ENCODE data around the gene ITPRIPL2.

Gene ITPRIPL2

DNA sequence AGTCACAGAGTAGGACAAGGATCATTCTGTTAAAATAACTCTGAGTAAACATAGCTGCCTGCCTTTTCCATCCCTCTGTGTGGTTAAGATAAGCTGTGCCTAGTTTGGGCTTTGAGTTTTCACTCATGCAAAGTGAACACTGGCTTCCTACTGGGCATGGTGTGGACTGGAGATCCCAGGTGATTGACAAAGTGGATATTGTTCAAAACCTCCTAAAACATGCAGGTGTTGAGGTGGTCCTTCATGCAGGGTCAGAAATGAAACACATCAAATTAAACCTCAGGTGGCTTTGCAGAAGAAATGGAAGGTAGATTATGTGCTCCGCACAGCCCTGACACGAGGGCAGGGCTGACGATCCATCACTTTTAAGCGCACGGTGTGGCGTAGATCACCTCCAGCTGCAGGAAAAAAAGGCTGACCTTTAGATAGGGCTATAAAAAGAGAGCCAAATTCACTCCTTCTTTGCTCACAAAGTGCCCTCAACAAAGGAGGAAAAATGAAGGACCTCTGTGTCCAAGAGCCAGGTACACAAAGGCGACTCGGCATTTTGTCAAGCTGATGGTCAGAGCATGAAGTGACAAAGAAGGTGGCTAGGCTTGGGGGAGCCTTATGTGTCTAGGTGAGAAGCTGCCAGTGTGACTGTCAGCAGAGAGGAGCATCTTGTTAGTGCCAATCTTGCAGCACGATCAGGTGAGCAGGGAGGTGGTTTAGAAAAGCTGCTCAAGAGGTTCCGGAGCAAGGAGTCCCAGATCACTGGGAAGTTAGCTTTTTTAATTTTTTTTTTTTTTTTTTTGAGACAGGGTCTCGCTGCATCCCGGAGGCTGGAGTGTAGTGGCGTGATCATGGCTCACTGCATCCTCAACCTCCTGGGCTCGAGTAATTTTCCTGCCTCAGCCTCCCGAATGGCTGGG lies 19.9 kb upstream of the ITPRIPL2 start:
- DNase-seq: no peak

DNA sequence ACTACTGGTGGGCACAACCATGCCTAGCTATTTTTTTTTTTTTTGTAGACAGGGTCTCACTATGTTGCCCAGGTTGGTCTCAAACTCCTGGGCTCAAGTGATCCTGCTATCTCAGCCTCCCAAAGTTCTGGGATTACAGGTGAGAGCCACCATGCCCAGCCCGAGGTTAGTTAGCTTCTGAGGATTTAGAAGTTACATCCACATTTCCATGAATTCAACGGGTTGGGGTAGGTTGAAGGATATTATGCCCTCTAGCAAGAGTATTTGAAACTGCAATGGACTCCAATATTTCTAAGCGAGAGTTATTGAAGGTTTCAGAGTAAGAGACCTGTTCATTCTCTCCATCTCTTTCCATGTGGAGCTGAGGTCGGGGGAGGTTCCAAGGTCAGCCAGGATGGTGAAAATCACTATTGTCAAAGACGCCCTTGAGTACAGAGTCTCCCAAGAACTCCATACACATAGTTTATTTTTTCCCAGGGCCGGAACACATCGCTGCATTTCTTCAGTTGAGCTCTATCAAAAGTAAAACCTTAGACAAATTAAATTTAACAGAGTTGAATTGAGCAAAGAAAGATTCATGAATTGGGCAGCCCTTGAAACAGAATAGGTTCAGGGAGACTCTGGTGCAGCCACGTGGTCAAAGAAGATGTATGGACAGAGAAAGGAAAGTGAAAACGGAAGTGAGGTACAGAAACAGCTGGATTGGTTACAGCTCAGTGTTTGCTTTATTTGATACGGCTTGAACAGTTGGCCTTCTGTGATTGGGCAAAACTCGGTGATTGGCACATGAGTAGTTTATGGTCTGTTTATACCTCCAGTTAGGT lies 19.0 kb upstream of the ITPRIPL2 start:
- no peak for DNase-seq

DNA sequence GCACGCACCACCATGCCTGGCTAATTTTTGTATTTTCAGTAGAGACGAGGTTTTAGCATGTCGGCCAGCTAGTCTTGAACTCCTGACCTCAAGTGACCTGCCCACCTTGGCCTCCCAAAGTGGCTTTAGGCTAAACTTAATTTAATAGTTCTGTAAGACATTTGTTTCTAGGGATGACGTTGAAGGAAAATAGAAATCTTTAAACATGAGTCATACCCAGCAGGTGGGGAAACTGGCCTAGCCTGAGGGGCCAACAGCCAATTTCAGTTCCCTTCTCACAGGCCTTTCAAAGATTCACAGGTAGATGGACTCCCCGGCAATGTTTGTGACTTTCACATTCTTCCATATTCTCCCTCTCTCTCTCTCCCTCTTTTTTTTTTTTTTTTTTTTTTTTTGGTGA lies 18.1 kb upstream of the ITPRIPL2 start:
- no peak for DNase-seq

DNA sequence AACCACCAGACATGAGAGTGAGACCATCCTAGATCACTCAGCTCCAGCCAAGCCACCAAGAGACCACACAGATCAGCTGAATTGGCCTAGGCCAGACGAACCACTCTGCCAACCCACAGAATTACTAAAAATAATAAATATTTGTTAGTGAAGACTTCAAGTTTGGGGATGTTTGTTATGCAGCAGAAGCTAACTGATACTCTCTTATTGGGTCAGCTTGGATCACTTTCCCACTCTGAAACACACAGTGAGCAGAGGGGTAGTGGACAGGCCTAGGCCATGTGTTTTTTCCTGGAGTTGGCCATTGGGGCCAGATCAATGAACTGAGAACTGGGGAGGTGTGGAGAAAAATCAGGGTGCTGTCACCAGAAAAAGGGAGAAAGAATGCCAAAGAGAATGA lies 15.6 kb upstream of the ITPRIPL2 start:
- no peak for DNase-seq

DNA sequence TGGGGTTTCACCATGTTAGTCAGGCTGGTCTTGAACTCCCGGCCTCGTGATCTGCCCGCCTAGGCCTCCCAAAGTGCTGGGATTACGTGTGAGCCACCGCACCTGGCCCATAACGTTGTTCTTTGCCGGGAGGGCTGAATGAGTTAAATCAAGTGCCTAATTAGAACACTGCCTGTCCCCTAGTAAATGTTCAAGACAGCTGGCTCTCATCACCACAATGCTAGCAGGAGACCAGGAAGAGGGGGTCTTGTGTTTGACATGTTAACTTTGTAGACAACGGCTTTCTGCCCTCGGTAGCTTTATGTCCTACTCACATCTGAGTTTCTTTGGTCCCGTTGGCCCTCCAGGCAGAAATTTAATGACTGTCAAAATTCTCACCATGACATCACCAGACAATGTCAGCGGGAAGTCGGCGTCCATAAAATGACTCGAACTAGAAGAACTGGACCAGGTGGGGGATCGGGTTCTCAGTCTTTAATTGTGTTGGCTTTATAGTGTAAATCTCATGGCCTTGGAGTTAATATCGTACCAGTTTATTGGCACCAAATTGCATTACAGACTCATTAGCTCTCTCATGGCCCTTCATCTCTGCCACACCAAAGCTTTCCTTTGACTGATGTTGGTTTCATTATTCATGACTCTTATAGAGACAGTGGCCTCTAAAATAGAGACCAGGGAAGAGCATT lies 11.4 kb upstream of the ITPRIPL2 start:
- no peak for DNase-seq

DNA sequence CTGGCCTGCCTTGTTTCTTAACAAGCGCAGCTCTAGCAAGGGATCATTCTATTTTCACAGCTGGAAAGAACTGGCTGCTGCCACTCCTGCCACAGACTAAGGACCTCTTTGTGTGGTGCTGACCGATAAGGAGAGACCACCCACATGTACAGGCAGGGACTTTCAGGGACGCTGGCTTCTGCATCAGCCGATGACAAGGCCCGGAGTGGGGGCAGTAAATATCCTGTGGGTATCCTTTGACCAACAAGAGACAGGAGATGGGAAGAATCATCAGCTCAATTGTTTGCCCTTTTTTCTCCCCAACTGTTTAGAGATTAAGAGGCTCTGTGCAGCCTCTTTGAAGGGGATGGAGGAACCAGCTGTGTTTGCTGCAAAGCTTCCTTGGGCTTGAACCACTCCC lies 9.2 kb upstream of the ITPRIPL2 start:
- DNase-seq: no peak

DNA sequence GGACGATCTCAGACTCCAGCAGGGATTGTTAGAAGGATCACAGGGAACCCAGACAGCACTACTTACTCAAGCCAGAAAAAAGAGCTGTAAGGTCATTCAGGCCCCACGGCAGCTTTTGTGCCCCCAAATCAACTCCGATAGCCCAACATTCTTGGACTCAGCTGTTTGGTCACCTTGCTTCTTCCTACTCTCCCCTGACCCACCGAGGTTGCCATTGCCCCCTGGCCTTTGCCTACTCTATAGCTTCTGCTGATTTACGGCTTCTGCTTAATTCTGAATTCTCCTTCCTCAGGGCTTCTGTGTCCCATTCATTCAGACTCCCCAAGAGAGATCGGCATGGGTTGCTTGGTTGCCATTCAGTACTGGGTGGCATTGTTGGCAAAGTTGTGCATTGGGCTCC lies 8.6 kb upstream of the ITPRIPL2 start:
- DNase-seq: no peak

DNA sequence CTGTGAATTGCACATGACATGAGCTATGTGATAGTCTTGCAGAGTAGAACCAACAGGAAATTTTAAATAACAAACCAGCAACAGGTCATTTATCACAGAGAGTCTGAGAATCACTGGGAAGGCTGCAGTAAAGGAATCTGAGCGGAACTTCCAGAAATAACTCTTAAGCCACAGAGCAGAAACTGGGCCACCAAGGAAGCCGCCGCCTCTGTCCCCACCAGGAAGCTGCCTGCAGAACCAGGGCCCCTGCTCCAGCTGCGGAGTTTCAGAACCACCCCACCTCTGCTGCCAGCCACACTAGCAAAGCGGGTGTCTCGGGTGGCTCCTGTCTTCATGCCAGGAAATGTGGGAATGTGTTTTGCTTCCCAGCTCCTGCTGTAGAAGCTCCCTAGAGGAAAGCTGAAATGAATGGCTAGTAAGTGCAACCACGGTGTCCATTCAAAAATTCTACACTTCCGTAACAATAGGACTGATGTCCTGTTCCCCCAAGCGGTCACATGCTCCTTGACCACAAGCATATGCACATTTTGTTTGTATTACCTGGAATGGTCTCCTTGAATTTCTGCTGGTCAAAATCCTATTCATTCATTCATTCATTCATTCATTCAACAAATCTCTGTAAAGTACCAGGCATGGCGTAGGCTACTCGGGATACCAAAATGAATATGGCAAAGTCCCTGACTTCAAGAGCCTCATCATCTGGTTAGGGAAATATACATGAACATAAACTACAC lies 7.7 kb upstream of the ITPRIPL2 start:
- DNase-seq: no peak

DNA sequence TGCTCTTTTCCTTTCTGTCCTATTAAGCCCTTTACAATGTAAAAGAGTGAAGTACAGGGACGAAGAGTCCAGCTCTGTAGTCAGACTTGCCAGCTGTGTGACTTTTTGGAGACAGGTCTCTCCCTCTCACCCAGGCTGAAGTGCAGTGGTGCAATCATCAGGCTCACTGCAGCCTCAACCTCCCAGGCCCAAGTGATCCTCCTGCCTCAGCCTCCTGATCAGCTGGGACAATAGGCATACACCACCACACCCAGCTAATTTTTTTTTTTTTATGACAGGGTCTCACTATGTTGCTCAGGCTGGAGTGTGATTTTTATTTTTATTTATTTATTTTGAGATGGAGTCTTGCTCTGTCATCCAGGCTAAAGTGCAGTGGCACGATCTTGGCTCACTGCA lies 7.1 kb upstream of the ITPRIPL2 start:
- no peak for DNase-seq

DNA sequence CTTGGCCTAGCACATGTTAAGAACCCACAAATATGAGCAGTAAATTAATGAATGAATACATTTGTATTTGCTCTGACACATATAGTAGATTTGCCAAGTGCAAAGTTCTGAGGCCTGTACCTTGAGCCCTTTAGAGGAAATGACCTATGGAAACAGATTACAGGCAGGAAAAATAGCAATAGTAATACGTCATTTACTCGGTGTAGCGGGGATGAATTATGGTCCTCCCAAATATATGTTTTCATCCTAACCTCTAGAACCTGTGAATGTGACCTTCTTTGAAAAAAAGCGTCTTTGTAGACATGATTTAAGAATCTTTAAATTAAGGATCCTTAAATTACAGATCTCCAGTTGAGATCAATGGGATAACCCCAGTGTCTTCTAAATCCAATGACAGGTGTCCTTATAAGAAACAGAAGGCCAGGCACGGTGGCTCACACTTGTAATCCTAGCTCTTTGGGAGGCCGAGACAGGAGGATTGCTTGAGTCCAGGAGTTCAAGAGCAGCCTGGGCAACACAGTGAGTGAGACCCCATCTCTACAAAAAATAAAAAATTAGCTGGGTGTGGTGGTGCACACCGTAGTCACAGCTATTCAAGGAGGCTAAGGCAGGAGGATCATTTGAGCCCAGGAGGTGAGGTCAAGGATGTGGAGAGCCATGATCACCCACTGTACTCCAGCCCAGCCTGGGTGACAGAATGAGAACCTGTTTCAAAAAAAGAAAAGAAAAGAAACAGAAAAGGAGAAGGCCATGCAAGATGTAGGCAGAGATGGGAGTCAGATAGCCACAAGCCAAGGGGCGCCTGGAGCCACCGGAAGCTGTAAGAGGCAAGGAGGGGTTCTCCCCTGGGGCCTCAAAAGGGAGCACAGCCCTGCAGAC lies 5.1 kb upstream of the ITPRIPL2 start:
- no peak for DNase-seq

DNA sequence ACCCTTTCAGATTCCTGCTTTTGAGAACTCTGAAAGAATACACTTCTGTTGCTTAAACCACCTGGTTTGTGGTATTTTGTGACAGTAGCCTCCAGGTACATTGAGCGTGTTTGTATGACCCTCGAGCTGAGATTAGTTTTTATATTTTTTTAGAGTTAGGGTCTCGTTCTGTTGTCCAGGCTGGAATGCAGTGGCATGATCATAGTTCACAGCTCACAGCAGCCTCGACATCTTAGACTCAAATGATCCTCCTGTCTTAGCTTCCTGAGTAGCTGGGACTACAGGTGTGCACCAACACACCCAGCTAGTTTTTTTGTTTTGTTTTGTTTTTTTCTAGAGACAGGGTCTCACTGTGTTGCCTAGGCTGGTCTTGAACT lies 4.5 kb upstream of the ITPRIPL2 start:
- DNase-seq: no peak

DNA sequence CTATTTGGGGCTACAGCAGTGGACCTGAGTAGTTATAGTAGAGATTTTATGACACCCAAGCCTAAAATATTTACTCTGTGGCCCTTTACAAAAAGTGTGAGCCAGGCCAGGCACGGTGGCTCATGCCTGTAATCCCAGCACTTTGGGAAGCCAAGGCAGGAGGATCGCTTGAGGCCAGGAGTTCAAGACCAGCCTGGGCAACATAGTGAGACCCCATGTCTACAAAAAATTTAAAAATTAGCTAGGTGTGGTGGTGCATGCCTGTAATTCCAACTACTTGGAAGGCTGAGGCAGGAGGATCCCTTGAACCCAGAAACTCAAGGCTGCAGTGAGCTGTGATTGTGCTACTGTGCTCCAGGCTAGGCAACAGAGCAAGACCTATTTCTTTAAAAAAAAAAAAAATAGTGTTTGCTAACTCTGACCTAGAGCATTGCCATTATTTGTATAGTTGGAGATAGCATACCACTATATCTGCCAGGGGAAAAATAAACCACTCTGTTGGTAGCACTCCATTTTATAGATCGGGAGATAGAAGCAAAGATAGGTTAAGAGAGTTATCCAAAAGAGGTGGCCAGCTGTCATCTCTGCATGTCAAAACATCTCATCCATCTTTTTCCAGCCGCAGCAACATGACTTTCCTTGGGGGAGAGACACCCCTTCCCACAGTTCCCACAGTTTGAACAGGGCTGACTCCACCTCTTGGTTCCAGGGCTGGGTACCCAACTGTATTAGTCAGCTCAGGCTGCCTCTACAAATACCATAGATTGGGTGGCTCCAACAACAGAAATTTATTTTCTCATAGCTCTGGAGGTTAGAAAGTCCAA lies 3.0 kb upstream of the ITPRIPL2 start:
- no peak for DNase-seq

DNA sequence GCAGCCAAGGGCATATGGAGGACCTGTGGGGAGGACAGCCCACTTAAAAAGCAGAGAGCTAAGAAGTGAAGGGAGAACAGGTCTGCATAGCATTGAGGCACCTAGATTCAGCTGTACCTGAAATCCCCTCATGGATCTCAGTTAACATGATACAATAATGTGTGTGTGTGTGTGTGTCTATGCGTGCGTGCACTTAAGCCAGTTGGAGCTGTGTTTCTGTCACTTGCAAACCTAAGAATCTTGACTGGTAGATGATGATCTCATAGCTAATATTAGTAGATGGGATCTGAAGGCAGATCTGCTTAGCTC lies 1.7 kb upstream of the ITPRIPL2 start:
- DNase-seq: no peak

DNA sequence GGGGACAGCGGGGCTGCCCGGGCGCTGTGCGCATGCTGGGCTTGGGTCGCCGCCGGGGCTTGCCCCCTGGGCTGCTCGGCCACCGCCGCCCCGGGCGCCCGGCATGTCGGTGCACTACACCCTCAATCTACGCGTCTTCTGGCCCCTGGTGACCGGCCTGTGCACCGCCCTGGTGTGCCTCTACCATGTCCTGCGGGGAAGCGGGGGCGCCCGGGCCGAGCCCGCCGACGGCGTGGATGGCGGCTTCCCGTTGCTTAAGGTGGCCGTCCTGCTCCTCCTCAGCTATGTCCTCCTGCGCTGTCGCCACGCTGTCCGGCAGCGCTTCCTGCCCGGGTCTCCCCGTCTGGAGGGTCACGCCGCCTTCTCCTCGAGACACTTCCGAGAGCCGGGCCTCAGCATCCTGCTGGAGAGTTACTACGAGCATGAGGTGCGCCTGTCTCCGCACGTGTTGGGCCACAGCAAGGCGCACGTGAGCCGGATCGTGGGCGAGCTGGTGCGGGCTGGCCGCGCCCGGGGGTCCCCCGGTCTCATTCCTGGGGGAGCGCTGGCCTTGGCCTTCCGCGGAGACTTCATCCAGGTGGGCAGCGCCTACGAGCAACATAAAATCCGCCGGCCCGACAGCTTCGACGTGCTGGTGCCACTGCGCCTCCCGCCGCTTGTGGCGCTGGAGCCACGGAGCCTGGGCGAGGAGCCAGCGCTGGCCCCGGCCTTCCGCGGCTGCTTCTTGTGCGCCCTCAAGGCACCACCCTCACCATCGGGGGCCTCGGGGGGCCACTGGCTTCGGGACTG lies 789 bp downstream of the ITPRIPL2 start:
- no peak for DNase-seq

DNA sequence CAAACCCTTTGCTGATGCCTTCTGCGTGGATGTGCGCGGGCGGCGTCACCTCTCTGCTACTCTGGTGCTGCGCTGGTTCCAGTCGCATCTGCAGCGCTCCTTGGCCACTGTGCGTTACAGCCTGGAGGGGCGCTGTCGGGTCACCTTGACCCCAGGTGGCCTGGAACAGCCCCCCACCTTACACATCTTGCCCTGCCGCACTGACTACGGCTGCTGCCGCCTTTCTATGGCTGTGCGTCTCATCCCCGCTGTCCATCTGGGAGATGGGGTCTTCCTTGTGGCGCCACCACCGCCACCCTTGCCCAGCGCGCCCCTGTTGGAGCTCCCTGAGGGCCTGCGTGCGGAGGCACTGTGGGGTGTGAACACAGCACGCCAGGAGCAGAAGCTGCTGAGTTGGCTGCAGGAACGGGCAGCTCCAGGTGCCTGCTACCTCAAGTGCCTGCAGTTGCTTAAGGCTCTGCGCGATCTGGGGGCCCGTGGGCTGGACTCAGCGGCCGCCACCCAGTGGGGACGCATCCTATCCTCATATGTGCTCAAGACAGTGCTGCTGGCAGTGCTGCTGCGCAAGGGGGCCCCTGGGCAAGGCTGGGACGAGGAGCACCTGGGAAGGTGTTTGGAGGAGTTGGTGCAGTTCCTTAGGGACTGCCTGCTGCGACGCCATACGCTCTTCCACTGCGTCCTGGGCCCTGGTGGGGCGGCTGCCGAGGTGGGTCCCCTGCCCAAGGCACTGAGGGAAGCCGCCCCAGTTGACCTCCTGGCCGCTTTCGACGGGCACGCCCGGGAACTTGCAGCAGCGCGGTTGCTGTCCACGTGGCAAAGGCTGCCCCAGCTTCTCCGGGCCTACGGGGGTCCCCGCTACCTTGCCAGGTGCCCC lies 1.6 kb downstream of the ITPRIPL2 start:
- DNase-seq: no peak

DNA sequence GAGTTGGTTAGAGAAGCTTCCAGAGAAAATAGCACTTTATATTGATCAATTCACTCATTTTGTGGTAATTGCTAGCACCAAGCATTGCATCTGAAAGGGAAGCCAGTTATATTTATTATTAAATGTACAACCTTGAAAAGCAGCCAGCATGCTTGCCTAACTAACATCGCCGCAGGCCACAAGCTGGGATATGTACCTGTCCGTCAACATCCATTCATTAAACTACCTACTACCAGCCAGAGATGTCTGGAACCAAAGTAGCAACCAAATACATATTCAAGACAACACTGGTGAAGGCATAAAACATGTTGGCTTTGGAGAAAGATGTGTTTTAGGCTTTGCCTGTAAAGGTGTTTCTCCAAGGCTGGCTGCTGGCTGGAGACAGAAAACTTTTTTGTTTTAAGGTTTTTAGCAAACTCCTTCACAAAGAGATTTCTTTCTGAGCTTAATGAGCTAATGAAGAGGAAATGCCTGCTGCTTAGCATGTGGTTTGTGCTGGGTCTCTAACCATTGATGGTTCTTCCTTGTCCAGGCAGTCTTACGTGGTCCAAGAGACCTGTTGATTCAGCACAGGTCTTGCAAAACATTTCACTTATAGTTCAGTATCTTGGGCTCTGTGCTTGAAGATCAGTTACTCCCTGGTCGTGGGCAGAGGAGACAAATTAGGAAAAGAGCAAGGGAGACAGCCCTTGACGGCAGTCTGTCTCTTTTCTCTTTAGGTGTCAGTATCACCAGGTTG lies 3.1 kb downstream of the ITPRIPL2 start:
- DNase-seq: no peak

DNA sequence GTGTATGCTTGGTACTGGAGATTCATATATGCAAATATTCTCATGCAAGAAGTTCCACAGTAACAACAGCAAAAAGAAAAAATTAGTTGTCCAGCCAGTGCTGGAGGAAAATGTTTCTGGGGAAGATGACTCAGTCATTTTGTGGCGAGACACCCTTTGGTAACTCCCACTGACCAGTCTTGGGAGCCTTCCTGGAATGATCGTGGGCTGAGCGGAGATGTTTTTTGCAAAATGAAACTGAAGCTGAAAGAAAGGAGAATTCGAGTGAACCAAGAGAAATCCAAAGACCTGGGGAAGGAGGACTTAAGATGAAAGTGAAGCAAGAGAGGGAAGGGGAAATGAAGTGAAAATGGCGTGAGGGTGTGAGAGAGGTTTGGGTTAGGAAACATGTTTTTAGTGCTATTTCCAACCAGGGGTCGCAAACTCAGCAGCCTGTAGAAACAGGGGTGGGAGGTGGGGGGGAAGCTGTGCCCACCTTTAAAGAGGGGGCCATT lies 5.2 kb downstream of the ITPRIPL2 start:
- no peak for DNase-seq

DNA sequence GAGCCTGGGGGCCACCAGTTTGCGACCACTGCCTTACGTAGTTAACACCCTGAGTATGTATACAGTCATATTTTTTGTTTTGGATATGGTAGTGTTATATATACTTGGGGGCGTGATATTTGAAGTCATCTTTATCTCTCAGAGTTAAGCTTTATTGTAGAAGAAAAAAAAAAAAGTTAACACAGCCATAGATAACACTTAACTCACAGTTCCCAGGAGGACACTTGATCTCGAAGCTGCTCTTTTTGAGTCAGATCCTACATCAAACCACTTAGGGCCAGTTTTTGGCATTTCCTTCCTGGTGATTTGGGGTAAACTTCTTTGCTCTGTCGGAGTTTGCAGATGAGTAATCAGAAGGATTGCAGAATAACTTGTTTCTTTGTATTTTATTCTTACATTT lies 5.8 kb downstream of the ITPRIPL2 start:
- DNase-seq: no peak

Data from NK-92 treated with Interleukin-12 subunit alpha and Interleukin-12 subunit beta, amount 100 ng/mL, for 24 hours (cell line).